HG02884 (cell line): ENCODE data around the gene NPC1L1.

Experiments
- ATAC-seq: cut with Tn5 transposase; IDR thresholded peaks from one replicate; pipeline ENCODE4 v1.9.1; 2021; ENCODE audit warnings: mild to moderate bottlenecking, moderate library complexity; ENCODE audit not compliant: unreplicated experiment

NPC1L1 gene

GRCh38 chr7:44541028-44541869 is at the start of gene NPC1L1:
NPC1L1 (minus strand) TSS chr7:44541330; CDS start chr7:44541259, 71 bp downstream.
- no peak for ATAC-seq

DNA sequence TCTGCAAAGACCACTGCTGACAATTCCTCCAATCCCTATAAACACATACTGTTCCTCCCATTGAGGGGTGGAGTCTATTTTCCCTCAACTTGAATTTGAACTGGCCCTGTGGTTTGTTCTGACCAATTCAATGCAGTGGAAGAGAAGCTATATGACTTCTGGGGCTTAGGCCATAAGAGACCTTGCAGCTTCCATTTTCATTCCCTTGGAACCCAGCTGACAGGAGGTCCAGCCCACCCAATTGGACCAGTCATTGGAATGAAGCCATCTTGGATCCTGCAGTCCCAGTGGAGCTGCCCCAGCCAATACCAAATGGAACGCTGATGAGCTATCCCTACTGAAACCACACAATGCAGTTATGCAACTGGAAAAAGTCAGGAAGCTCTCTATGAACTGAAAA is 49.8 kb upstream of the NPC1L1 start:
- no peak for ATAC-seq

DNA sequence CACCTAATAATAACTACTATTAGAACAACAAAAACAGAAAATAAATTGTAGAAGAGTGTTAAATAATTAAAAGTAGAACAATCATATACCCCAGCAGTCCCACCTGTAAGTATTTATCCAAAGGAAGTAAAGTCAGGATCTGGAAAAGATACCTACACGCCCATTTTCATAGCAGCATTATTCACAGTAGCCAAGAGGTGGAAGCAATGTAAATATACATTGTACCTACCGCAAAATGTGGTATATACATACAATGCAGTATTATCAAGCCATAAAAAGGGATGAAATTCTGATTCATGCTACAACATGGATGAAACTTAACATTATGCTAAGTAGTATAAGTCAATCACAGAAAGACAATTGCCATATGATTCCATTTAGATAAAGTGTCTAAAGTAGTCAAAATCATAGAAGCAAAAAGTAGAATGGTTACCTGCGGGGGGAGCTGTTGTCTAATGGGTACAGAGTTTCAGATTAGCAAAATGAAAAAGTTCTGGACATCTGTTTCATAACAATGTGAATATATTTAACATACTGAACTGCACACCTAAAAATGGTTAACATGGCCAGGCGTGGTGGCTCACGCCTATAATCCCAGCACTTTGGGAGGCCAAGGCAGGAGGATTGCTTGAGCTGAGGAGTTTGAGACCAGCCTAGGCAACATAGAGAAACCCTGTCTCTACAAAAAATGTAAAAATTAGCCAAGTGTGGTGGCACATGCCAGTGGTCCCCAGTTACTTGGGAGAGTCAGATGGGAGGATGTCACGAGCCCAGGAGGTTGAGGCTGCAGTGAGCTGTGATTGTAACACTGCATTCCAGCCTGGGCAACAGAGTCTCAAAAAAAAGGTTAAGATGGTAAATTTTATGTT is 46.9 kb upstream of the NPC1L1 start:
- ATAC-seq, result no peak

DNA sequence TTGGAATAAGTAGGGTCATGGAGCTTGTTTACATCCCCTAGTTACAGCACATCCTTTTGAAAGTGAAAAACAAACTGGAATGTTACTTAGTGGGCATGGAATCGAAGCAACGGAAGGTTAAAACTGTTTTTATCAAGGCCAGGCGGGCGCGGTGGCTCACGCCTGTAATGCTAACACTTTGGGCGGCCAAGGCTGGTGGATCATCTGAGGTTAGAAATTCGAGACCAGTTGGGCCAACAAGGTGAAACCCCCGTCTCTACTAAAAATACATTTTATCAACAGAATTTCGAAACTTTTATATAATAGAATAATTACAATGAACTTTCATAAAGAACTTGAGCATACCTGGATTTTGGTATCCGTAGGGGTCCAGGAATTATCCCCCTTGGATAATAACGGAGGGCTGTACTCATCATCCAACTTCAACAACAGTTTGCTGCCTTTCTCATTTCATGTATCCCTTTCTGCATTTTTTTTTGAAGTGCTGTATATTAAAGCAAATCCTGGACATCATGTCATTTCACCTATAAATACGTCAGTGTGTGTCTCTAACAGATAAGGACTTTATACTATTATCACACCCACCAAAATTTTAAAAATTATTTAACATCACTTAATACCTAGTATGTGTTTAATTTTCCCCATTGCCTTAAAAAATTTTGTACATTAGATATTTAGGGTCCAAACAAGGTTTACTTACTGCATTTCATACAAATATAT is 42.2 kb upstream of the NPC1L1 start:
- ATAC-seq, result no peak

DNA sequence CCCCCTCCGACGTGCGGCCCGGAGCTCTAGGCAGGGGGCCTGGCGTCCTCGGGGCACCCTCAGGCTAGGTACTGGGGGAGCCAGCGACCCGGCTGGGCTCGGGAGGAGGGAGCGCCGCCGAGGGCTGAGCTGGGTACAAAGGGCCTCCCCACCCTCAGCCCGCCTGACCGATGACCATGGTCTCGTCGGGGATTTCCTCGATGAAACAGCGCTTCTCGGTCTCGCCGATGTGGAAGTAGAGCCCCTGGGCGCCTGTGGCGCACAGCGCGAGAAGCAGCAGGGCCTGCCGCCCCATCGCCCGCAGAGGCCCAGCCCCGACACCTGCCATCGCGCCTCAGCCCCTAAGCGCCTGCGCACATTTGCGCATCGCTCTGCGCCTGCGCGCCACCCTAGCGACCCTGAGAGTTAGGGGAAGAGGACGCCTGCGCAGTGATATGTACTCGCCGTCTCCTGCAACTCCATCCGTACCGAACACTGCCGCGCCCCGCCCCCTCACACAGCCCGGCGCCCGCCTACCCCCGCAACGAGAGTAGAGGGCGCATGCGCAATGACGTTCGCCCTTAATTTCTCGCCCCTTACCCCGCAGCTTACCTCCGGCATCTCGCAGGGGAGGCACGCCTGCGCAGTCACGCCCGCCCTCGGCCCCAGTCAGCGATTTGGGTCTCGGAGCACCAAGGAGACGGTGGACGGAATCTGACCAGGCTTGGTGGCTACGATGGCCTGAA is 40.9 kb upstream of the NPC1L1 start, which contains the start of gene TMED4:
Gene TMED4 (minus strand): TSS at position 353 of the 725 bp plus-strand sequence. CDS start 25 bp downstream, at position 328.
- ATAC-seq, result peak; percentile 76

- ATAC-seq, result peak; percentile 32
These were observed 40.1 kb upstream of the NPC1L1 start for GRCh38 chr7:44580945-44581878.

DNA sequence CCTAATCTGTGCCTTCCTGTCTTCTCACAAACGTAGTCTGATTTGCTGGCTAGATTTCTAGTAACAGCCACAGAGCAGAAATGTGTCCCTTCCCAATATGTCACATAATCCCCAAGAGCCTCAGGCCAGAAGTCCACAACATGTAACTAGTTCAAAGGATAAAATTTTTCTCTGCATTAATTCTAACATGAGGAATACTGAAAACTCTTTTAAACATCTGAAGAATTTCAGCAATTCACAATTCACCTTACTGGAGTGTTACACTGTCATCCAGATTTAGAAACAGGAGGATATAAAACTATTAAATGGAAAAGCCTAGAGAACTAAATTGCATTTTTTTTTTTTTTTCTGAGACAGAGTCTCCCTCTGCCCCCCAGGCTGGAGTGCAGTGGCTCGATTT is 35.1 kb upstream of the NPC1L1 start:
- ATAC-seq, result no peak

DNA sequence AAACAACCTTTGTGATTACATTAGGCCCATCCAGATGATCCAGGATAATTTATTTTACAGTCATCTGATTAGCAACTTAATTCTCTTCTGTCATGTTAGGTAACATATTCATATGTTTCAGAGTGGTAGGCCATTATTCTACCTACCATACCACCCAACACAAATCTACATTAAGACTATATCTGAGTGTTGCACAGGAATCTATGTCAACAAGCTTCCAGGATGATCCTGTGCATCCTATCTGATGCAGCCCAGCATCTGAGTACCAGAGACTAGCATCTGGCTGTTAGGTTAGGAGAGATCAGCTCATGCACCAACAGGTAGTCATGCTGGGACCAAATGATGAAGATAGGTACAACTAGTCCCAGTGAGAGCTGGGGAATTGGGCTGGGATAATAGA is 33.9 kb upstream of the NPC1L1 start:
- ATAC-seq, result no peak

- no peak for ATAC-seq
These were observed 33.2 kb upstream of the NPC1L1 start for GRCh38 chr7:44574287-44574872.

DNA sequence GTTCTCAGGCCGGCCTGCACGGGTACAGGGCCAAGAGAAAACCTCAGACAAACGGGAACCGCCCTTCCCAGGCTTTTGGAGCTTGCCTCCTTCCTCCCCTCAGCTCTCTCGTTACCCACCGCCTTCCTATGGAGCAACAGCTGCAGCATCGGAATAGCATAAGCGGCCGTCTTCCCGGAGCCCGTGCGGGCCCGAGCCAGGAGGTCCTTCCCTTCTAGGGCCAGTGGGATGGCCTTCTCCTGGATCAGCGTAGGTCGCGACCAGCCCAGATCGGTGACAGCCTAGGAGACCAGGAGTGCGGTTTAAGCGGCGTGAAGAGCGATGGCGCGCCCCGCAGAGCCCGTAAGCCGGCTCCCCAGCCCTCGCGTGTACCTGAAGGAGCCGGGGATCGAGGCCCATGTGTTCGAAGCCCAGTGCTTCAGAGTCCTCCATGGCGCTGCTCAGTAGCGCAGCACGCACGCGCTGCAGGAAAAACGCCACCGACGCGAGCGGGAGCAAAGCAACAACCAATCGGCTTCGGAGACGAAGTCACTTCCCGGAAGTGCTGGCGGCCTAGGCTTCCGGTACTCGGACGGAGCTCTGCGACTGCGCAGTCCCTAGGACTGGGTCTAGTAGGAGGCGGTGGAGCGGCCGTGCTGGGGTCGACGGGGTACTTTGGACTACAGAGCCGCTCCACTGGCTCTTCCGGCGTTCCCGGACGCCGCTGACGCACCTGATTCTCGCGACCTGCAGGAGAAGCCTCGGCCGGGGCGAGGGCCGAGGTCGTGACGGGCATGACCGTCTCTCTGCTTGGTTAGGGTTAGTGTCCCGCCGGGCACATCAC is 32.5 kb upstream of the NPC1L1 start, which contains the start of gene DDX56:
Gene DDX56 (minus strand): TSS at position 445 of the 823 bp plus-strand sequence. CDS start 13 bp downstream, at position 432.
- ATAC-seq, result peak; percentile 85

GRCh38 chr7:44572771-44573170 is 31.6 kb upstream of the NPC1L1 start:
- no peak for ATAC-seq

DNA sequence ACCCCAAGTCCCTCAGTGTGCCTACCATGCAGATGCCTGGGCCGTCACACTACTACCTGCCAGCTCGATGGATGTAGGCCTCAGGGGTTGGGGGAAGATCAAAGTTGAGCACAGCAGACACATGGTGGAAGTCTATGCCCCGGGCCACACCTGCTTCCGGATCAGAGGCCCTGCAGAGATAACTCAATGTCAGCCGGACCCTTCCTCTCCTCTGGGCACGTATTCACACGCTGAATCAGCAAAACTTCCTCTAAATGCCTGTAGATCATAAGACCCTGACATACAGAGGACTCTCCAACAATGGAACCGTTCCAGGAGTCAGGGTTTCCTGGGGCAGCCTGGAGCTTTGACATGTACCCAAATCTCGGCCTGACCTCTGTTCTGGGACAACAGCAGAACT is 28.8 kb upstream of the NPC1L1 start:
- no peak for ATAC-seq

GRCh38 chr7:44568771-44569560 is 27.8 kb upstream of the NPC1L1 start:
- ATAC-seq, result no peak

DNA sequence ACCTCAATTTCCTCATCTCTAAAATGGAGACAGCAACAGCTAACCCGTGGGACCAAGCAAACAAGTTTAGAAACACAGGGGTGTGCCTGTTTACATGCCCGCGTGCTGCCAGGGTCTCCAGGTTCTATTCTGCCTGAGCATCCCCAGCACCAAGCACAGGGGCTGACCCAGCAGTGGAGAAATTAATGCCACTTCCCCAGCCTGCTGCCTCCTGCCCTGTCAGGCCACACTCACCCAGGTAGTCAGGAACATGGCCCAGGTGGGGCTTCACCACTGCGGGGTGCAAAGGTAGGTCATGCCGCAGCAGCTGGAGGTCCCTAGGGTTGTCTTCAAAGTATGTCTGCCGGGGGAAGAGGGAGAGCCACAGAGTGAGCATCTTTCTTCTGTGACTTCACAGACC is 26.8 kb upstream of the NPC1L1 start:
- no peak for ATAC-seq

DNA sequence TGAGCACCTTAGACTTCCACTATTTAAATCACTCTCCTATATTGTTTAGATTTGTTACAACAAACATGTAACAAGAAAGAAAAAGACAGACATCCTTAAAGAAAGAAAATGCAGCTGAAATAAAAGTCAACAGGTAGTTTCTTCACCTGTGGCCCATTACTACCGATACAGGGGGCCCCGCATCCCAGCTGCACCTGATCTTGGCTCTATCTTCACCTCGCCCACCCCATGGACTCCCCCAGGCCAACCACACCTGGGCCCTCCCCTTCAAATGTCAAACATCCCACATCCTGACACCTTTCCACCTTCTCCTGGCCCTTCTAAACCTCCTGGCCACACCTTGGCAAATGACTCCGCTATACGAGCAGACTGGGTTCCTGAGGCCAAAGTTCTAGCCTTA is 25.6 kb upstream of the NPC1L1 start:
- ATAC-seq, result no peak

DNA sequence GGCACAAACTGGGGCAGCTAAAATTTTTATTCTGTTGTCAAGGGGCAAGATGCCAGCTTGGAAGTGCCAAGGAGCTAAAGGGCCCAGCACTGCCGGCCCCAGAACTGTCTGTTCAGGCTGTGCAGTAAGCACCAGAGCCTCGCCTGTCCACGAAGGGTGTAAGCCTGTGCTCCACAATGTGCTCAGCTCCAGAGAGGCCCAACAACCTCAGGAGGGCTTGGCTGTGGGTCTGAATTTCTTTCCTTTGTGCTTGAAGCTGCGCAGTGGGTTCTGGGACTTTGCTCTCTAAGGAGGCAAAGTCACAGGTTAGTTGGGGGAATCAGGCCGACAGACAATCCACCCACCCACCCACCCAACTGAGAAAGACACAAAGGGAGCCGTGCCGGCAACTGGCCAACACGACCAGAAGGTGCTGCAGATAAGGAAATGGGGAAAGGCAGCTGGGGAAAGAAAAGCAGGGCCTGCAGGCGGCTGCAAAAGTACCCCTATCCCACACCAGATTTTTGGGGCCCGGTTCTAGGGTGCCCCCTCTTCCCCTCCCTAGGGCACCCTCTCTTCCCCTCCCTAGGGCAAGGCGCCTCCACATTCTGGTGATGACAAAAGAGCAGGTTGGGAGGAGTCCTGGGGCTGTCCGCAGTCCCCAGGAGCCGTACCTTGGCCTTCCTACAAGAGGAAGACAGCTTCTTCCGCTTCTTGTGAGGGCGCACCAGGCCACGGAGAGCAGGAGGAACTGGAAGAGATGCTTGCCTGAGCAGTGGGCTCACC is 24.8 kb upstream of the NPC1L1 start:
- ATAC-seq, result no peak
